GM19240 (cell line): Measurements from ENCODE around the gene FTSJ1.
A peak's percentile ranks its signal among the peaks of the same experiment; 100 is the strongest.
"Not testable (repeated sequence)": the region's sequence is repeated elsewhere in the genome, so short reads cannot be mapped to it uniquely, and the experiment has no call there.

ENCODE experiments used
- DNase-seq: peaks from one replicate; pipeline ENCODE4 v3.0.0; 2011; ENCODE audit warnings: low spot score; ENCODE audit not compliant: insufficient read length

The FTSJ1 gene, protein sequence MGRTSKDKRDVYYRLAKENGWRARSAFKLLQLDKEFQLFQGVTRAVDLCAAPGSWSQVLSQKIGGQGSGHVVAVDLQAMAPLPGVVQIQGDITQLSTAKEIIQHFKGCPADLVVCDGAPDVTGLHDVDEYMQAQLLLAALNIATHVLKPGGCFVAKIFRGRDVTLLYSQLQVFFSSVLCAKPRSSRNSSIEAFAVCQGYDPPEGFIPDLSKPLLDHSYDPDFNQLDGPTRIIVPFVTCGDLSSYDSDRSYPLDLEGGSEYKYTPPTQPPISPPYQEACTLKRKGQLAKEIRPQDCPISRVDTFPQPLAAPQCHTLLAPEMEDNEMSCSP

DNA sequence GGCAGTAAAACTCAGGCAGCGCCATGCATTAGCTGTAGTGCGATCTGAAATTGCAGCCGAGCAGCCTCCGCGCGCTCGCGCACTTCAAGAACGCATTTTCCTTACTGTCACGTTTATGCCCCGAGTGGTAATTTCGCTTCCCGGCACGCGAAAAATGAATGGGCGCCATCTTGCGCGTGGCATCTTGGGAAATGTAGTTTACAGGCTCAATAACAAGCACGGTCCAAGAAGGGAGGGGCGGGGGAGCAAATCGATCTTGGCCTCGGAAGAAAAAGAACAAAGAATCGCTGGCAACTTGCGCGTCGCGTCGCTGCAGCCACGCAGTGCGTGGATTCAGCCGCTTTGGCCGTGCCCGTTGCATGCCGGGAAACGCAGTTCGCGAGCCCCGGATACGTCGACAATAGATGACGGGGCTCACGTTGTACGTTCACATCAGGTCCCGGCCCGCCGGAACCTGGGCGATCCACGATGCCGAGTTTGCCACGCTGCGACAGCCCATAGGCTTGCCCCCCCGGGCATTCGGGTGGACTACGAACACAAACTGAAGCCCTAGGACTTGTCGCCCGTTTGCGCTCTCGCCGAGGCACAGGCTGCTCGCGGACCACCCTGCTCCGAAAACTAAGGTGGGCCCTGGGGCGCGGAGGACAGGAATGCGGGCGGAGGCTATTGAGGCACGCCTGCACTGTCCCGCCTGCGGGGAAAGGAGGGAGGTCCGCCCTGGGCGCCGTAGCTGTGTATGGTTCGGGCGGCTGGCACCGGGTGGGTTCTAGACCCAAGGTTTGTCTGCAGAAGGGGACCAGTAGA is at the start of gene FTSJ1:
Gene FTSJ1, plus strand, starts transcription at position 426 of the 804 bp plus-strand sequence. CDS start 1,849 bp downstream, outside the sequence.
- DNase-seq: peak; percentile 67

DNA sequence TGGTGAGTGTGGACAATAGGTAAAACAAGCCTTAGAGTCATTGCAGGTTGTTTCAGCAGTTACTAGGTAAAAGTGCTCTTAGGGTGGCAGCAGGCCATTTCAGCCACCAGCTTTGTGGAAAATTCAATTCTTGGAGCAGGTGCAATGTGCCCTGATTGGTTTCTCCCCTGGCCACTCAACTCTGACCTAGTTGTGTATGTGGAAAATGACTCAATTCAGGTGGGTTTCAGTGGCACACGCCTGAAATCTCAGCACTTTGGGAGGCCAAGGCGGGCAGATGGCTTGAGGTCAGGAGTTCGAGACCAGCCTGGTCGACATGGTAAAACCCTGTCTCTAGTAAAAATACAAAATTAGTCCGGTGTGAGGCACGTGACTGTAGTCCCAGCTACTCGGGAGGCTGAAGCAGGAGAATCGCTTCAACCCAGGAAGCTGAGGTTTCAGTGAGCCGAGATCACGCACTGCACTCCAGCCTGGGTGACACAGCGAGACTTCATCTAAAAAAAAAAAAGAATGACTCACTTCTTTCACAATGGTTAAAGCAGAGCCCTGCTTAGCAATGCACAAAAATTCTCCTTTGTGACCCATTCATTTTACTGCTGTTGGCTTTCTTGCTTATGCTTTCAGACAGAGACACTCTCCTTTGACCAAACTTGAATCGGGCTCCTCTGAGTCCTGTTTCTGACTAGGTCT is 48.8 kb upstream of the FTSJ1 start:
- DNase-seq: not testable (repeated sequence)

DNA sequence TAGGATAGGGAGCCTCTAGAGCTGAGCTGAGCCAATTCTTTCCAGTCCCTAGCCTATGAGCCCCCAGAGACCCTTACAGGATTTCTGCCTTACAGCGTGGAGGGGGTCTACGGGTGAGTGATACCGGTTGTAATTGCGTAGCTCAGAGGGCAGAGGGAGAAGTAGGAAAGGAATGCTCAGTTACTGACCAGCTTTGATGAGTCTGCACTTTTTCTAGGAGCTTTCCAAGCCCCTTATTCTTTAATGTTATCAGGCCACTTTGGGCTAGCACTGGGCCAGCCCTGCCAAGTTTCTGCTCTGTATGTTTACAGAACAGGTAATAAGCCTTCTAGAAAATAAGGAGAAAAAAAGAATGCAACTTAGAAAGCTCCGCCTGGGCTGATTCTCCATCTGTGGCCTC is 46.4 kb upstream of the FTSJ1 start:
- not testable (repeated sequence) for DNase-seq

DNA sequence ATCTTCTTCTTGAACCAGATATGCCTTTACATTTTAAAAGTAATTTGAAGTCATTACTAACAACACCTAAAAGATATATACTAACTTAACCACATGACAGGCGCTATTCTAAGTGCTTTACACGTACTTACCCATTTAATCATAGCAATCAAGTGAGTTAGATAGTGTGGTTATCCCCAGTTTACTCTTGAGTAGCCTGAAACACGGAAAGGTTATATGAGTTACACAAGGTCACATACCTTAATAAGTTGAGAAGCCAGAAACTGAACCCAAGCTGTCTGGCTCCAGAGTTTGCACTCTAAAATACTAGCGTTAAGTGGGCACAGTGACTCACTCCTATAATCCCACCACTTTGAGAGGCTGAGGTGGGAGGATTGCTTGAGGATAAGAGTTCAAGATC is 45.8 kb upstream of the FTSJ1 start:
- DNase-seq: not testable (repeated sequence)

DNA sequence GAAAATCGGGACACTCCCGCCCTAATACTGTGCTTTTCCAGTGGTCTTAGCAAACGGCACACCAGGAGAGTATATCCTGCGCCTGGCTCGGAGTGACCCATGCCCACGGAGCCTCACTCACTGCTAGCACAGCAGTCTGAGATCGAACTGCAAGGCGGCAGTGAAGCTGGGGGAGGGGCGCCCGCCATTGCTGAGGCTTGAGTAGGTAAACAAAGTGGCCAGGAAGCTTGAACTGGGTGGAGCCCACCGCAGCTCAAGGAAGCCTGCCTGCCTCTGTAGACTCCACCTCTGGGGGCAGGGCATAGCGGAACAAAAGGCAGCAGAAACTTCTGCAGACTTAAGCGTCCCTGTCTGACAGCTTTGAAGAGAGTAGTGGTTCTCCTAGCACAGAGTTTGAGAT is 42.3 kb upstream of the FTSJ1 start:
- DNase-seq: not testable (repeated sequence)

DNA sequence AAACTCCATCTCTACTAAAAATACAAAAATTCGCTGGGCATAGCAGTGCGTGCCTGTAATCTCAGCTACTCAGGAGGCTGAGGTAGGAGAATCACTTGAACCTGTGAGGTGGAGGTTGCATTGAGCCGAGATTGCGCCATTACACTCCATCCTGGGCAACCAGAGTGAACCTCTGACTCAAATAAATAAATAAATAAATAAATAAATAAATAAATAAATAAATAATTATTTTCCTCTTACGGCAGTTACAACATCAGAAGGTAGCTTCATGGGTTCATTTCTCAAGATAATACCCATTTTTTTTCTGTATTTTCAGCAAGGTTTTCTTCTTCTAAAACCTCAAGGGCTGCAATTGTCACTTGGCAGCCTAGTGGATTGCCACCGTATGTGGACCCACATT is 28.8 kb upstream of the FTSJ1 start:
- not testable (repeated sequence) for DNase-seq

DNA sequence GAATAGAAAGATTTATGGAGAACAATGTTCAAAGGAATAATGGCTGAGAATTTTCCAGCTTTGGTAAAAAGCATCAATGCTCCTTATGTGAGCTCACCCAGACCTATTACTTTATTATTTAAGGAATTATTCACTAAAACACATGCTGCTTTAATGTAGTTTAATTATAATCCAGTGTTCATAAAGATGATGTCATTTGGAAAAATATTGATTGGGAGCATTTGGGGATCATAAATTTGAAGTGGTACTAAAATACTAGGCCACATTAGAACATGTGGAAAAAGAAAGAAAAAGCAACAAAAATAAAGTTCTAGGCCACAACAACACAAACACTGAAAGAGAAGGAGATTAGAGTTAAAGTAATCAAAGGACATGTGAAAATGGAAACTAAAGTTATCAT is 25.9 kb upstream of the FTSJ1 start:
- DNase-seq: no peak

DNA sequence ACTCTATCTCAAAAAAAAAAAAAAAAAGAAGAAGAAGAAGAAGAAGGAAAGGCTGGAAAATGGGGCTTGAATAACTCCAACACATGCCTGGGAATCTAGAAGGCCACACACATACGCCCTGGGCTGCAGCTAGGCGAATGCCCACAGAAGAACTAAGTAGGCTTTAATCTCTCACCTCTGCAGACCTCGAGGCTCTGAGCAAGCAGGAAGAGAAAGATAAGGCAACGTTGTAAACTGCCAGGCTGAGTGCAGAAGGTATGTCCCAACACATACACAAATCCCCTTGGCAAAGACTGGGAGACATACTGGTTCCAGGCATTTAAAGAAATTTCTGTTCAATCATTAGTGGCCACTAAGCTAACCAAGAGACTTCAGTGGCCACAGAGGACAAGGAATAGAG is 24.3 kb upstream of the FTSJ1 start:
- no peak for DNase-seq

DNA sequence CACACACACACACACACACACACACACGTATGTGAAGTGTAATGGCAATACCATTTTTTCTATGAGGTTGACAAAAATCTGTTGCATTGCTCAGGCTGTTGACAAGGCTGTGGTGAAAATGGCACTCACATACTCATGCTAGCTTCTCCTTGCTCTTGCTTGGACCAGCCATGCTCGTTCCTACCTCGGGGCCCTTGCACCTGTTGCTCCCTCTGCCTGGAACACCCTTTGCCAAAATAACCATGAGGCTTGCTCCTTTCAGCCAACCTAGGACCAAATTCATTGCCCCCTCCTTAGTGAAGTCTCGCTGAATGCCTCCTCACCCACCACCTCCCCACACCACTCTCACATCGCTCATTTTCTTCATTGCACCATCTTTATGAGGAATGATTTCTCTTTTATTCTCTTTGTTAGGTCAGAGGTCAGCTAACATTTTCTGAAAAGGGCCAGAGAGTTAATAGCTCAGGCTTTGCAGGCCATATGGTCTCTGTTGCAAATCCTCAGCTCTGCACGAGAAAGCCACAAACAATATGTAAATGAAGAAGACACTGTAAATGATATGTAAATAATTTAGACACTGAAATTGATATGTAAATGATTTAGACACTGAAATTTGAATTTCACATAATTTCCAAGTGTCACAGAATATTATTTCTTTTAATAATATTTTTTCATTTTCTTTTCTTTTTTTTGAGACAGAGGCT is 19.2 kb upstream of the FTSJ1 start:
- DNase-seq: no peak

DNA sequence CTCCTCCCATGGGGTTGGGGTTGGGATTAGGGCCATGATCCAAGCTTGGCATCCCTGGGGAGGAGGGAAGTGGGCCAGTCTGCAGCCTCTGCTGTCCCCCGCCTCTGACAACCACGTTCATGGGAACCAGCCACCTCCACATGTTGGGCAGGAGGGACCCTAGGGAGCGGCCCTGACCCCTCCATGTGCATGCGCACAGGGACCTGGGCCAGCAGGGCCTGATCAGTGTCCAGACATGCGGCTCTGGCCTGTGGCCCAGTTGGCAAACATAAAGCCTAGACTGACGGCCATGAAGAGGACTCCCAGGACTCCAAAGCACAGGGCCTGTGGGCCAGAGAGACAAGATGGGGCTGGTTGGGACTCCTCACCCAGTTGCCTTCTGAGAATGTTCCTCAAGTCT is 17.3 kb upstream of the FTSJ1 start:
- DNase-seq: no peak

DNA sequence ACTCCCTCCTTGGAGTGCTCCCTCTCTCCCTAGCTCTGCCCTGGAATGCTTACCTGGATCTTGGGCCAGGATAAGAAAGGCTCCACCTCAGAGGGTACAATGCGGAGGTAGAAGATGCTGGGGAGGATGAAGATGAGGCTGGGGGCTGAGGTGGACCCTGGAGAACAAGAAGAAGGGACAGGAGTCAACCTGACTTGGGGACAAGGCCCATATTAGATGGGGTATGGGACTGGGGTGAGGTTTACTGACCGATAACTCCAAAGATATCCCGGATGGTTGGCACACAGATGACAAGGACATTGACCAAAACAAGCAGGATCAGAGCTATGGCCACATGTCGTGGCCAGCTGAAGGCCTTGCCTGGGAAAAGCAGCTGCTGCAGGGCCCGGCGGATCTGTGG is 16.5 kb upstream of the FTSJ1 start:
- no peak for DNase-seq

DNA sequence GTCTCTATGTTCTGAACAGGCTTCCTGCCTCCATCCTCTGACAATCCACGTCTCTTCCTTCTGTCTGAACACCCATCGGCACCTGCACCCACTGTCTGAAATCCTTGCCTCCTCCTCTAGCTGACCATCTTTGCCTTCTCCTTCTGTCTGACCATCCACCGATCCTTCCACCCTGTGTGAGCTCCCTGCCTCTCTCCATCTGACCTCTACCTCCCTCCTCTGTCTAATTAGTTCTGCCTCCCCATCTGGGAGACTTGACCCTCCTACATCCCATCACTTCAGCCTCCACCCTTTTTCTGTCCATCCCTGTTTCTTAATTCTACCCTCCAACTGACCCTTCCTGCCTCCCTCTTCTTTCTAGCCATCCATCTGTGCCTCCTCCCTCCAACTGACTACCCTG is 16.0 kb upstream of the FTSJ1 start:
- no peak for DNase-seq

DNA sequence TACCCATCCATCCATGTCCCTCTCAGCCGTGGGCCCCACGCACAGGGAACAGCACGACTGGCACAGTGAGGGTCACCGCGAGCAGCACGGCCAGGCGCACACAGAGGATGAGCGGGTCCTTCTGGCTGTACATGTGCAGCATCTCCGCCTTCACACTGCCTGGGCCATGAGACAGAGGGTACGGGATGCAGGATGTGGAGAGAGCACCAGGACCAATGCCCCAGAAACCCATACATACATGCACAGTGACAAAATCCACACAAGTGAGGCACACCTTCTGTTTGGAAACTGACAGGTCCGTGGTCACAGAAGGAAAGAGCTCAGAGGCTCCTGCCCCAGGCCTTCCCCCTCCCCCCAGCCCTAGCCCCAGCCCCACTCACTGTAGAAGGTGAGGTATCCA is 15.4 kb upstream of the FTSJ1 start:
- no peak for DNase-seq

DNA sequence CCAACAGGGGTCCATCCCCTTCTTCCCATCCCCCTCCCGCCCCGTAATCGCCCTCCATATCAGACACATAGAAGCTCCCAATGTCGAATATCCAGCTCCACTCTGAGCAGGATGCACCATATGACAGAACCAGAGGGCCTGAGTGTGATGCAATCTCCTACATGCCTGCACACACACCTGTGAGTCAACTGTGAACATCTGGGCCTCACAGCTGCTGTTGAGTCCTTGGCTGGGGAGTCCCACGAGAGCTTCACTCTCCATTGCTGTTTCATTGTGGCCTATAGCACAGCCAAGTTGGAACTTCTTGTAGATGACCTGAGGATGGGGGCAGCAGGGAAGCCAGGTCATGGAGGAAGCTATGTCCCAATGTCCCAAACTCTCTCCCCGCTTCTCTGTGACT is 14.2 kb upstream of the FTSJ1 start:
- DNase-seq: no peak

DNA sequence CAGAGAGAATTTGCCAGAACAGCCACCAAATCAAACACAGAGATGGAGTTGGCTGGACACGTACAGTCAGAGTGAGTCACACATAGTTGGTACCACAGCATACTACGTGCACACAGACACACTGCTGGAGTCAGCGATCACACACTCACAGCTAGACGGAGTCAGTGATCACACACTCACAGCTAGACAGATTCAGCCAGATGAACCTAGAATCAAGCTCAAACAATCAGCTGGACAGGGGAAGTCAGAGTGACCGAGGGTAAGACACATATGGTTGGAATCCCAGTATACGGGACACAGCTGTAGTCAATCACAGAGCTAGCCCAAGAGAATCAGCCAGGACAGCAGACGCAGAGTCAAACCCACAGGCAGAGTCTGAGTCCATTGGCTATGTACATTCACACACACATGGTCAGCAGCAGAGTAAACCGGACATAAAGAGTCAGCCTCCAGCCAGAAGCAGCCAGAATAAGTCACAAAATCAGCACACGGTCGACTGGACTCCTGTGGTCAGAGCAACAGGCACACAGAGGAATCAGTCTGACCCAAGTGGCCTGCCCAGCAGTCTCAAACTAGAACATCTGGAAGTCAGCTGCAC is 10.6 kb upstream of the FTSJ1 start:
- DNase-seq: no peak

DNA sequence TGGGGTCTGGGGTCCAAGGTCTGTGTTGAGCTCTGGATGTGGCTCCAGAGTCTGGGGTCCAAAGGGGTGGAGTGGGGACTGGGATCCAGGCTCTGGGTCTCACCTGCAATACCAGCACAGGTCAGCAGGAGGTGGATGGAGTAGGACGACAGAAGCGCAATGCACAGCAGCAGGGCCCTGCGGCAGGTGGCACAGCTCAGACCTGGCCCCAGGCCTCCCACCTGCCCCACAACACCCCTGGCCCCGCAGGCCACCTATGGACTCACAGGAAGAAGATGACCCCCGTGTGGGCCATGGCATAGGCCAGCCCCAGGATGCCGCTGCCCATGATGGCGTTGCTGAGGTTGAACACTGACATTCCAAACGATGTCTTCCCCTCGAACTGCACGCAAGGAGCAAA is 9.3 kb upstream of the FTSJ1 start:
- DNase-seq: no peak

DNA sequence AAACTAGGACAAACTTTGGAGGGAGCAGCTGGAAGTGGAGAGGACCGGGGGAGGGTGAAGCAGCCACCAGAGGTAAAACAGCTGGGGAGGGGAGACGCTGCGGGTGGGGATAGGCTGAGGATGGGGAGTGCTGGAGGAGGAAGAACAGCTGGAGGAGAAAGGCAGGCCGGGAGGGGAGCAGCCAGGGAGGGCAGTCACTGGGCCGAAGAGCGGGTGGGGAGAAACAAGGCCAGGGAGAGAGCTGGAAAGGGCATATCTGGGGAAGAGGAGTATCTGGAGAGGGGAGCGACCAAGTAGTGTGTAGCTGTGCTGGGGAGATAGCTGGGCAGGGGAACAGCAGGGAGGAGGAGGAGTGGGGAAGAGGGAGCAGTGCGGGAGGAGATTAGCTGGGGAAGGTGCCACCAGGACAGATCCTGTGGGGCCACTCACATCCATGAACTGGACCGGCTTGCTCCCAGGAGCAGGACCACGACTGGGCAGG is 8.7 kb upstream of the FTSJ1 start:
- no peak for DNase-seq

DNA sequence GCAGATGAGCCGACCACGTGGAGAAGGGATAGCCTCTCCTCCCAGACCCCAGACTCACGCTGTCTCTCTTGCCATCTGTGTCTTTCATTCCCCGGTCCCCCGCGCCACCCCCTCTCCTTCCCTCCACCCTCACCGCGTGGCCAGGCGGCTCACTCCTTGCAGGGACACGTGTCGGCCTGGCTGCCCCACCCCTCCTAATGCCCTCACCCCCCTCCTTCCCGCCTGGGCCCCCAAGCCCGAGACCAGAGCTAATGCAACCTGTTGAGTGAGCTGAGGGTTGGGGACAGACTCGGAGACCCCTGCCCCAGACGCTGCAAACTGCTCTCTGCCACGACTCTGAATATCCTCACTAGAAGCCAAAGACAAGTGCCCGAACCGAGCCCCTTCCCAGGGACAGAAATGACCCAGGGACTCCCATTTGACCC is 7.7 kb upstream of the FTSJ1 start:
- DNase-seq: no peak

DNA sequence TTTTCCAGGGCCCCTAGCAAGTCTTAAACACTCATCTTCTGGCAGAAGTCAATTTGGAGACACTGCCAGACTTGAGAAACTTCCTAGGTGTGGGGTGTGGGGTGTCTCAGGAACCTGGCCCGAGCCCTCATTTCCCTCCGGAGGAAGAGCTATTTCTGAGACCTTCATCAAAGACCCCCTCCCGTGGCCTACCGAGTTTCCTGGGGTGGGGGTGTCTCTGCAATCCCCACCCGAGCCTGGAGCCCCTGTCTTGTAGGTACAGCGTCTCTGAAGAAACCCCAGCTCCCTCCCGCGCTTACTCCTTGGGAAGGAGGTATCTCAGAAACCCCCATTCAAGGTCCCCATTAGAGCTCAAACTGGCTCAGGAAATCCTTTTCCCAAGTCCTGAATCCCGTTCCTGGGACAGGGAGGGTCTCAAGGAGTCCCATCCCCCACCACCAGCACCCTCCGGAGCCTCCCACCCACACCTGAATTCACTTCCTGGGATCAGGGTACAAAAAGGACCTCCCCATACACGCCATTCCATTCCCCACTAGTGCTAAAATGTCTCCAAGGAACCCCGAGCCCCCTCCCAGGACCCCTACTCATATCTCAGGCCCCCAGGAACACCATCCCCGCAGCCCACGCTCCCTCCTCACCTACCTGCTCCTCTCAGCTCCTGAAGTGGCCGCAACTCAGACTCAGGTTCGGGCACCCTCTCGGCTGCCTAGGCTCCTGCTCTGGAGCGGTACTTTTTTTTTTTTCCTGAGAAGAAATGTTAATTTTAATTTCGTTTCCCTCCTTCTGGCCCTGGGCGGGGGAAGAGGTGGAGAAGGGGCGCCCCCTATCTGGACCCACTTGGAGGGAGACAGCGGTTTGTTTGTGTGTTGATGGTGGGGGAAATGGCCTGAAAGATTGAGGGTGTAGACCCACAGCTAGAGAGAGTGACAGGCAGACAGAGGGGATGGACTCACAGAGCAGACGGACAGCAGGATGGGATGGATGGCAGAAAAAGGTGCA is 7.0 kb upstream of the FTSJ1 start:
- DNase-seq: no peak
